H1 (cell line): Measurements from ENCODE around the gene OSBP2. TPM values are rescaled to one million over a fixed set of nuclear protein-coding genes. Genes with fewer than 3 reads are reported as not detected.

Experiments used
- CEBPB ChIP-seq: IDR thresholded peaks from 2 replicates; pipeline ENCODE4 v1.6.1; 2012; ENCODE audit warnings: low read depth, low read length
- CHD1 ChIP-seq: IDR thresholded peaks from 2 replicates; pipeline ENCODE4 v1.6.1; 2012; ENCODE audit warnings: low read depth, low read length, improper control_type of control experiment
- CREB1 ChIP-seq: IDR thresholded peaks from 2 replicates; pipeline ENCODE4 v1.6.1; 2012; ENCODE audit warnings: inconsistent platforms
- EGR1 ChIP-seq: IDR thresholded peaks from 2 replicates; pipeline ENCODE4 v1.6.1; 2011; ENCODE audit warnings: low read depth, low read length, borderline replicate concordance
- FOSL1 ChIP-seq: IDR thresholded peaks from 2 replicates; pipeline ENCODE4 v1.6.1; 2011; ENCODE audit warnings: mild to moderate bottlenecking, low read depth, low read length, moderate library complexity; ENCODE audit not compliant: insufficient read depth
- HDAC2 ChIP-seq, 2 experiments: fragments of 300-600 bp in 1 of 2; sonication (generic) in 1 of 2; IDR thresholded peaks; 2 replicates each; pipeline ENCODE4 v1.6.1; 2011 to 2012; ENCODE audit warnings: low read depth in 2 of 2, low read length in 2 of 2, mild to moderate bottlenecking in 2 of 2, moderate library complexity in 2 of 2, borderline replicate concordance in 1 of 2, inconsistent platforms in 1 of 2
- JUN ChIP-seq: IDR thresholded peaks from 2 replicates; pipeline ENCODE4 v1.6.1; 2011; ENCODE audit warnings: low read depth, mild to moderate bottlenecking, improper control_type of control experiment, low read length
- SIRT6 ChIP-seq: IDR thresholded peaks from one replicate; pipeline ENCODE4 v1.7.1; 2012; ENCODE audit warnings: low read length, inconsistent platforms
- TBP ChIP-seq: IDR thresholded peaks from 2 replicates; pipeline ENCODE4 v1.6.1; 2011; ENCODE audit warnings: low read depth, low read length, improper control_type of control experiment
- ZNF274 ChIP-seq: IDR thresholded peaks from 2 replicates; pipeline ENCODE4 v1.7.0; 2012; ENCODE audit warnings: low read length, borderline replicate concordance; ENCODE audit errors: extremely low read depth
- polyA plus RNA-seq, 7 experiments: library from polyadenylated mRNA; depleted of rRNA in 3 of 7; stranded (reverse) in 5 of 7; unstranded in 2 of 7; fragments of >200 nt in 5 of 7; fragments of 200-250 nt in 2 of 7; gene quantifications; 1 replicate in 5 of 7; 2 replicates in 1 of 7; 4 replicates in 1 of 7; pipeline versions ENCODE4 v1.2.1 to v1.2.3, GENCODE V29; 2011 to 2013; ENCODE audit warnings: missing spikeins in 2 of 7, mixed read lengths in 2 of 7
- total RNA-seq: library from RNA; stranded (reverse); fragmentation: NEBNext Ultra II Directional; extraction: Animal tissue kit (Norgen Biotek cat#: 25700); gene quantifications from 2 replicates; pipeline ENCODE4 v1.2.1, GENCODE V29; 2021
- TF ChIP-seq, protein P1 (sequence below): fragments of 300-600 bp; sonication (generic); IDR thresholded peaks from 2 replicates; pipeline ENCODE4 v1.7.1; 2012; ENCODE audit warnings: low read length, moderate library complexity, mild to moderate bottlenecking, inconsistent platforms; ENCODE audit not compliant: insufficient replicate concordance
- TF ChIP-seq, protein P2 (sequence below): IDR thresholded peaks from 2 replicates; pipeline ENCODE4 v1.6.1; 2012; ENCODE audit warnings: inconsistent platforms

OSBP2 gene
- total and polyA plus RNA-seq, 2 of the 8 experiments (the other 6 are each of a cell fraction or from before 2014, with no cell fraction given) = 3.4 to 3.7 TPM

DNA sequence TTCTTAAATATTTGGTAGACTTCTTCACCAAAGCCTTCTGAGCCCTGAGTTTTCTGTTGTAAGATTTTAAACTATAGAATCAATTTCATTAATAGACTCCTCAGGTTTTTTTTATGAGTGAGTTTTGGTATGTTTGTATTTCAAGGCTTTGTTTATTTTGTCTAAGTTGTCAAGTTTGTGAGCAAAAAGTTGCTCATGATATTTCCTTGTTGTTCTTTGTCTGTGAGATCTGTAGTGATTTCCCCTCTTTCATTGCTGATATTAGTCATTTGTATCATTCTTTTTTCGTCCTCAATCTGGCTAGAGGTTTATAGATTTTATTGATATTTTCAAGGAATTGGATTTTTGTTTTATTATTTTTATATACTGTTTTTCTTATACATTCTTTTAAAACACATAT is 152.9 kb downstream of the OSBP2 start (continued):
- TF ChIP-seq, protein P1, sequence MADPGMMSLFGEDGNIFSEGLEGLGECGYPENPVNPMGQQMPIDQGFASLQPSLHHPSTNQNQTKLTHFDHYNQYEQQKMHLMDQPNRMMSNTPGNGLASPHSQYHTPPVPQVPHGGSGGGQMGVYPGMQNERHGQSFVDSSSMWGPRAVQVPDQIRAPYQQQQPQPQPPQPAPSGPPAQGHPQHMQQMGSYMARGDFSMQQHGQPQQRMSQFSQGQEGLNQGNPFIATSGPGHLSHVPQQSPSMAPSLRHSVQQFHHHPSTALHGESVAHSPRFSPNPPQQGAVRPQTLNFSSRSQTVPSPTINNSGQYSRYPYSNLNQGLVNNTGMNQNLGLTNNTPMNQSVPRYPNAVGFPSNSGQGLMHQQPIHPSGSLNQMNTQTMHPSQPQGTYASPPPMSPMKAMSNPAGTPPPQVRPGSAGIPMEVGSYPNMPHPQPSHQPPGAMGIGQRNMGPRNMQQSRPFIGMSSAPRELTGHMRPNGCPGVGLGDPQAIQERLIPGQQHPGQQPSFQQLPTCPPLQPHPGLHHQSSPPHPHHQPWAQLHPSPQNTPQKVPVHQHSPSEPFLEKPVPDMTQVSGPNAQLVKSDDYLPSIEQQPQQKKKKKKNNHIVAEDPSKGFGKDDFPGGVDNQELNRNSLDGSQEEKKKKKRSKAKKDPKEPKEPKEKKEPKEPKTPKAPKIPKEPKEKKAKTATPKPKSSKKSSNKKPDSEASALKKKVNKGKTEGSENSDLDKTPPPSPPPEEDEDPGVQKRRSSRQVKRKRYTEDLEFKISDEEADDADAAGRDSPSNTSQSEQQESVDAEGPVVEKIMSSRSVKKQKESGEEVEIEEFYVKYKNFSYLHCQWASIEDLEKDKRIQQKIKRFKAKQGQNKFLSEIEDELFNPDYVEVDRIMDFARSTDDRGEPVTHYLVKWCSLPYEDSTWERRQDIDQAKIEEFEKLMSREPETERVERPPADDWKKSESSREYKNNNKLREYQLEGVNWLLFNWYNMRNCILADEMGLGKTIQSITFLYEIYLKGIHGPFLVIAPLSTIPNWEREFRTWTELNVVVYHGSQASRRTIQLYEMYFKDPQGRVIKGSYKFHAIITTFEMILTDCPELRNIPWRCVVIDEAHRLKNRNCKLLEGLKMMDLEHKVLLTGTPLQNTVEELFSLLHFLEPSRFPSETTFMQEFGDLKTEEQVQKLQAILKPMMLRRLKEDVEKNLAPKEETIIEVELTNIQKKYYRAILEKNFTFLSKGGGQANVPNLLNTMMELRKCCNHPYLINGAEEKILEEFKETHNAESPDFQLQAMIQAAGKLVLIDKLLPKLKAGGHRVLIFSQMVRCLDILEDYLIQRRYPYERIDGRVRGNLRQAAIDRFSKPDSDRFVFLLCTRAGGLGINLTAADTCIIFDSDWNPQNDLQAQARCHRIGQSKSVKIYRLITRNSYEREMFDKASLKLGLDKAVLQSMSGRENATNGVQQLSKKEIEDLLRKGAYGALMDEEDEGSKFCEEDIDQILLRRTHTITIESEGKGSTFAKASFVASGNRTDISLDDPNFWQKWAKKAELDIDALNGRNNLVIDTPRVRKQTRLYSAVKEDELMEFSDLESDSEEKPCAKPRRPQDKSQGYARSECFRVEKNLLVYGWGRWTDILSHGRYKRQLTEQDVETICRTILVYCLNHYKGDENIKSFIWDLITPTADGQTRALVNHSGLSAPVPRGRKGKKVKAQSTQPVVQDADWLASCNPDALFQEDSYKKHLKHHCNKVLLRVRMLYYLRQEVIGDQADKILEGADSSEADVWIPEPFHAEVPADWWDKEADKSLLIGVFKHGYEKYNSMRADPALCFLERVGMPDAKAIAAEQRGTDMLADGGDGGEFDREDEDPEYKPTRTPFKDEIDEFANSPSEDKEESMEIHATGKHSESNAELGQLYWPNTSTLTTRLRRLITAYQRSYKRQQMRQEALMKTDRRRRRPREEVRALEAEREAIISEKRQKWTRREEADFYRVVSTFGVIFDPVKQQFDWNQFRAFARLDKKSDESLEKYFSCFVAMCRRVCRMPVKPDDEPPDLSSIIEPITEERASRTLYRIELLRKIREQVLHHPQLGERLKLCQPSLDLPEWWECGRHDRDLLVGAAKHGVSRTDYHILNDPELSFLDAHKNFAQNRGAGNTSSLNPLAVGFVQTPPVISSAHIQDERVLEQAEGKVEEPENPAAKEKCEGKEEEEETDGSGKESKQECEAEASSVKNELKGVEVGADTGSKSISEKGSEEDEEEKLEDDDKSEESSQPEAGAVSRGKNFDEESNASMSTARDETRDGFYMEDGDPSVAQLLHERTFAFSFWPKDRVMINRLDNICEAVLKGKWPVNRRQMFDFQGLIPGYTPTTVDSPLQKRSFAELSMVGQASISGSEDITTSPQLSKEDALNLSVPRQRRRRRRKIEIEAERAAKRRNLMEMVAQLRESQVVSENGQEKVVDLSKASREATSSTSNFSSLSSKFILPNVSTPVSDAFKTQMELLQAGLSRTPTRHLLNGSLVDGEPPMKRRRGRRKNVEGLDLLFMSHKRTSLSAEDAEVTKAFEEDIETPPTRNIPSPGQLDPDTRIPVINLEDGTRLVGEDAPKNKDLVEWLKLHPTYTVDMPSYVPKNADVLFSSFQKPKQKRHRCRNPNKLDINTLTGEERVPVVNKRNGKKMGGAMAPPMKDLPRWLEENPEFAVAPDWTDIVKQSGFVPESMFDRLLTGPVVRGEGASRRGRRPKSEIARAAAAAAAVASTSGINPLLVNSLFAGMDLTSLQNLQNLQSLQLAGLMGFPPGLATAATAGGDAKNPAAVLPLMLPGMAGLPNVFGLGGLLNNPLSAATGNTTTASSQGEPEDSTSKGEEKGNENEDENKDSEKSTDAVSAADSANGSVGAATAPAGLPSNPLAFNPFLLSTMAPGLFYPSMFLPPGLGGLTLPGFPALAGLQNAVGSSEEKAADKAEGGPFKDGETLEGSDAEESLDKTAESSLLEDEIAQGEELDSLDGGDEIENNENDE = no peak
- TF ChIP-seq CHD1 (no peak), FOSL1 (no peak), CEBPB (no peak), ZNF274 (no peak), TBP (no peak), JUN (no peak), EGR1 (no peak), CREB1 (no peak), HDAC2 (IDR thresholded peaks at IDR 0.05; ENCODE audit: borderline replicate concordance in 1 of 2, low read depth in 2 of 2, low read length in 2 of 2) (no peak), SIRT6 (no peak)
- TF ChIP-seq, protein P2, sequence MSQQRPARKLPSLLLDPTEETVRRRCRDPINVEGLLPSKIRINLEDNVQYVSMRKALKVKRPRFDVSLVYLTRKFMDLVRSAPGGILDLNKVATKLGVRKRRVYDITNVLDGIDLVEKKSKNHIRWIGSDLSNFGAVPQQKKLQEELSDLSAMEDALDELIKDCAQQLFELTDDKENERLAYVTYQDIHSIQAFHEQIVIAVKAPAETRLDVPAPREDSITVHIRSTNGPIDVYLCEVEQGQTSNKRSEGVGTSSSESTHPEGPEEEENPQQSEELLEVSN = no peak
